Measurements from ENCODE around the gene RHOXF1.
"Not testable (repeated sequence)": the region's sequence is repeated elsewhere in the genome, so short reads cannot be mapped to it uniquely, and the experiment has no call there.

The RHOXF1 gene

GRCh38 chrX:120111611-120112010 is 4.1 kb downstream of the RHOXF1 start:
- no peaks in the 10 kb centered on the region for H3K79me2 ChIP-seq
- no peak overlapping the region for H3K9ac ChIP-seq
- H2AFZ ChIP-seq, result no peak overlapping the region
- H3K27me3 ChIP-seq (ENCODE audit: control insufficient read depth, insufficient read depth, low read length), result no peaks in the 10 kb centered on the region
- no peaks in the 10 kb centered on the region for H3K4me1 ChIP-seq
- no peaks in the 10 kb centered on the region for H3K9me3 ChIP-seq (ENCODE audit: control insufficient read depth, low read length)
- no peaks in the 10 kb centered on the region for H3K36me3 ChIP-seq (ENCODE audit: control insufficient read depth, insufficient read depth, low read length)
- no peak overlapping the region for H3K27ac ChIP-seq
- H3K4me2 ChIP-seq (ENCODE audit: low read length), result no peak overlapping the region
- no peak for TF ChIP-seq CTCF (IDR thresholded peaks at IDR 0.05)
- H3K4me3 ChIP-seq (ENCODE audit: low read depth, low read length), result no peak overlapping the region

GRCh38 chrX:120109378-120109777 is 6.3 kb downstream of the RHOXF1 start:
- no peak overlapping the region for H3K9ac ChIP-seq
- no peaks in the 10 kb centered on the region for H3K27me3 ChIP-seq (ENCODE audit: control insufficient read depth, insufficient read depth, low read length)
- no peak overlapping the region for H2AFZ ChIP-seq
- H3K4me3 ChIP-seq (ENCODE audit: low read depth, low read length), result no peak overlapping the region
- no peaks in the 10 kb centered on the region for H3K4me1 ChIP-seq
- H3K4me2 ChIP-seq (ENCODE audit: low read length), result no peak overlapping the region
- H3K36me3 ChIP-seq (ENCODE audit: control insufficient read depth, insufficient read depth, low read length), result no peaks in the 10 kb centered on the region
- H3K79me2 ChIP-seq, result no peaks in the 10 kb centered on the region
- TF ChIP-seq CTCF (IDR thresholded peaks at IDR 0.05), result no peak
- no peaks in the 10 kb centered on the region for H3K9me3 ChIP-seq (ENCODE audit: control insufficient read depth, low read length)
- H3K27ac ChIP-seq, result no peak overlapping the region

GRCh38 chrX:120104707-120105106 is 11.0 kb downstream of the RHOXF1 start:
- not testable (repeated sequence) for H3K36me3 ChIP-seq (ENCODE audit: control insufficient read depth, insufficient read depth, low read length); H3K4me3 ChIP-seq (ENCODE audit: low read depth, low read length); H3K27me3 ChIP-seq (ENCODE audit: control insufficient read depth, insufficient read depth, low read length); H2AFZ ChIP-seq; H3K9me3 ChIP-seq (ENCODE audit: control insufficient read depth, low read length); H3K4me1 ChIP-seq; H3K79me2 ChIP-seq; H3K4me2 ChIP-seq (ENCODE audit: low read length); H3K27ac ChIP-seq; H3K9ac ChIP-seq

GRCh38 chrX:120101057-120101456 is 14.7 kb downstream of the RHOXF1 start:
- H3K9ac ChIP-seq; H3K4me1 ChIP-seq; H3K27me3 ChIP-seq (ENCODE audit: control insufficient read depth, insufficient read depth, low read length); H2AFZ ChIP-seq; H3K79me2 ChIP-seq; H3K36me3 ChIP-seq (ENCODE audit: control insufficient read depth, insufficient read depth, low read length); H3K4me3 ChIP-seq (ENCODE audit: low read depth, low read length); H3K9me3 ChIP-seq (ENCODE audit: control insufficient read depth, low read length); H3K27ac ChIP-seq; H3K4me2 ChIP-seq (ENCODE audit: low read length): not testable (repeated sequence)

- Histone ChIP-seq H2AFZ (no peak overlapping the region), H3K4me2 (ENCODE audit: low read length) (no peak overlapping the region), H3K36me3 (ENCODE audit: control insufficient read depth, insufficient read depth, low read length) (no peaks in the 10 kb centered on the region), H3K27ac (no peak overlapping the region), H3K4me3 (ENCODE audit: low read depth, low read length) (no peak overlapping the region), H3K27me3 (ENCODE audit: control insufficient read depth, insufficient read depth, low read length) (no peaks in the 10 kb centered on the region), H3K9me3 (ENCODE audit: control insufficient read depth, low read length) (no peaks in the 10 kb centered on the region), H3K79me2 (no peaks in the 10 kb centered on the region), H3K9ac (no peak overlapping the region), H3K4me1 (no peaks in the 10 kb centered on the region)
- TF ChIP-seq CTCF (IDR thresholded peaks at IDR 0.05), result no peak
Observed at GRCh38 chrX:120090208-120090607, 25.5 kb downstream of the RHOXF1 start.

GRCh38 chrX:120087289-120088017 is 28.3 kb downstream of the RHOXF1 start:
- no peak overlapping the region for H3K9ac ChIP-seq
- no peaks in the 10 kb centered on the region for H3K79me2 ChIP-seq
- no peaks in the 10 kb centered on the region for H3K9me3 ChIP-seq (ENCODE audit: control insufficient read depth, low read length)
- H3K27me3 ChIP-seq (ENCODE audit: control insufficient read depth, insufficient read depth, low read length), result no peaks in the 10 kb centered on the region
- H2AFZ ChIP-seq, result no peak overlapping the region
- no peak overlapping the region for H3K4me3 ChIP-seq (ENCODE audit: low read depth, low read length)
- no peaks in the 10 kb centered on the region for H3K36me3 ChIP-seq (ENCODE audit: control insufficient read depth, insufficient read depth, low read length)
- TF ChIP-seq CTCF (IDR thresholded peaks at IDR 0.05), result no peak
- no peaks in the 10 kb centered on the region for H3K4me1 ChIP-seq
- no peak overlapping the region for H3K27ac ChIP-seq
- H3K4me2 ChIP-seq (ENCODE audit: low read length), result no peak overlapping the region

- not testable (repeated sequence) for H3K79me2 ChIP-seq; H3K4me2 ChIP-seq (ENCODE audit: low read length); H3K9ac ChIP-seq; H3K9me3 ChIP-seq (ENCODE audit: control insufficient read depth, low read length); H3K4me1 ChIP-seq; H2AFZ ChIP-seq; H3K27ac ChIP-seq; H3K36me3 ChIP-seq (ENCODE audit: control insufficient read depth, insufficient read depth, low read length); H3K4me3 ChIP-seq (ENCODE audit: low read depth, low read length); H3K27me3 ChIP-seq (ENCODE audit: control insufficient read depth, insufficient read depth, low read length)
Observed at GRCh38 chrX:120085553-120086185, 30.0 kb downstream of the RHOXF1 start.

- not testable (repeated sequence) for H3K36me3 ChIP-seq (ENCODE audit: control insufficient read depth, insufficient read depth, low read length); H3K79me2 ChIP-seq; H3K27me3 ChIP-seq (ENCODE audit: control insufficient read depth, insufficient read depth, low read length); H3K9me3 ChIP-seq (ENCODE audit: control insufficient read depth, low read length); H3K9ac ChIP-seq; H3K27ac ChIP-seq; H2AFZ ChIP-seq; H3K4me2 ChIP-seq (ENCODE audit: low read length); H3K4me1 ChIP-seq; H3K4me3 ChIP-seq (ENCODE audit: low read depth, low read length)
Observed at GRCh38 chrX:120077590-120077989, 38.1 kb downstream of the RHOXF1 start, which contains the start of gene RHOXF2B. TSS of gene RHOXF2B (minus strand) at chrX:120077690. CDS start at chrX:120077552, 138 bp downstream.
